ENCODE data around the gene PARP1.

PARP1 gene

DNA sequence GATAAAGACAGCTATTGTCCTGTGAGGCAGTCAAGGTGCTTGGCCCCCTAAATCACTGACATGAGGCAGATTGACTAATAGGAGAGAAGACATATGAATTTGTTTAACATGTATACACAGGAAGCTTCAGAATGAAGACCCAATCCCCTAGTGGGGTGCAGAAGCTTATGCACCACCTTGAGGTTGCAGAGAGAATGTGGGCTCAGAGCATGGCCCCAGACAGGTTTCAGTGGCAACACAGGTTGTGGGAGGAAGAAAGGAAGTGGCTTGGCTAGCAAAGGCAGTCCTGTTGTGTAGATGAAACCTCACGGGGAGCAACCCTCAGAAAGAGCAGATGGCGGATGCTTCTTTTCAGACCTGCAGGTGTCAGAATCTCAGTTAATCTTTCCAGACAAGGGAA is 37.0 kb upstream of the PARP1 start:
- TF ChIP-seq, protein P1, sequence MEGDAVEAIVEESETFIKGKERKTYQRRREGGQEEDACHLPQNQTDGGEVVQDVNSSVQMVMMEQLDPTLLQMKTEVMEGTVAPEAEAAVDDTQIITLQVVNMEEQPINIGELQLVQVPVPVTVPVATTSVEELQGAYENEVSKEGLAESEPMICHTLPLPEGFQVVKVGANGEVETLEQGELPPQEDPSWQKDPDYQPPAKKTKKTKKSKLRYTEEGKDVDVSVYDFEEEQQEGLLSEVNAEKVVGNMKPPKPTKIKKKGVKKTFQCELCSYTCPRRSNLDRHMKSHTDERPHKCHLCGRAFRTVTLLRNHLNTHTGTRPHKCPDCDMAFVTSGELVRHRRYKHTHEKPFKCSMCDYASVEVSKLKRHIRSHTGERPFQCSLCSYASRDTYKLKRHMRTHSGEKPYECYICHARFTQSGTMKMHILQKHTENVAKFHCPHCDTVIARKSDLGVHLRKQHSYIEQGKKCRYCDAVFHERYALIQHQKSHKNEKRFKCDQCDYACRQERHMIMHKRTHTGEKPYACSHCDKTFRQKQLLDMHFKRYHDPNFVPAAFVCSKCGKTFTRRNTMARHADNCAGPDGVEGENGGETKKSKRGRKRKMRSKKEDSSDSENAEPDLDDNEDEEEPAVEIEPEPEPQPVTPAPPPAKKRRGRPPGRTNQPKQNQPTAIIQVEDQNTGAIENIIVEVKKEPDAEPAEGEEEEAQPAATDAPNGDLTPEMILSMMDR (IDR thresholded peaks at IDR 0.05; ENCODE audit: poor library complexity, severe bottlenecking) = no peak
- no peak overlapping the region for H3K4me3 ChIP-seq (ENCODE audit: severe bottlenecking)
- H3K9me3 ChIP-seq (ENCODE audit: severe bottlenecking) = no peaks in the 10 kb centered on the region
- no peaks in the 10 kb centered on the region for H3K4me1 ChIP-seq (ENCODE audit: insufficient read depth, poor library complexity, severe bottlenecking)
- H3K27ac ChIP-seq (ENCODE audit: poor library complexity, severe bottlenecking) = no peak overlapping the region
- H3K36me3 ChIP-seq (ENCODE audit: low read depth) = no peaks in the 10 kb centered on the region
- no peak for DNase-seq (ENCODE audit: low spot score)
- ATAC-seq (ENCODE audit: low read depth) = no peak
- no peaks in the 10 kb centered on the region for H3K27me3 ChIP-seq (ENCODE audit: insufficient read depth, poor library complexity, severe bottlenecking)

DNA sequence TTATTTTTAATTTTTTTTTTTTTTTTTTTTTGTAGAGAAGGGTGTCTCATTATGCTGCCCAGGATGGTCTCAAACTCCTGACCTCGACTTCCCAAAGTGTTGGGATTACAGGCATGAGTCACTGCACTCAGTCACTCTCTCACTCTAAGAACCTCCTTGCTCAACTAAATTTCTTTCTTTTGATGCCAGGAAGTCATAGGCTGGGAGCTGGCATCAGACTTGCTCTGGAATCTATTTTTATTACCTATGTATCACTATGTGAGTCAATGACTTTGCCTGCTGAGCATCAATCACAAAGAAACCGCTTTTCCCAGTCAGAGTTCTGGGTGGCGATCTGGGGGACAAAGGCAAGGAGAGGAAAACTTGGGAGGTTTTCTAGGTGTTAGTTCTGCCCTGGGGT is 35.5 kb upstream of the PARP1 start:
- Histone ChIP-seq H3K27ac (ENCODE audit: poor library complexity, severe bottlenecking) (no peak overlapping the region), H3K36me3 (ENCODE audit: low read depth) (no peaks in the 10 kb centered on the region), H3K4me1 (ENCODE audit: insufficient read depth, poor library complexity, severe bottlenecking) (no peaks in the 10 kb centered on the region), H3K27me3 (ENCODE audit: insufficient read depth, poor library complexity, severe bottlenecking) (no peaks in the 10 kb centered on the region), H3K9me3 (ENCODE audit: severe bottlenecking) (no peaks in the 10 kb centered on the region), H3K4me3 (ENCODE audit: severe bottlenecking) (no peak overlapping the region)
- no peak for DNase-seq (ENCODE audit: low spot score)
- TF ChIP-seq, protein P1 (IDR thresholded peaks at IDR 0.05; ENCODE audit: poor library complexity, severe bottlenecking) = no peak
- peak; percentile 88 for ATAC-seq (ENCODE audit: low read depth)

DNA sequence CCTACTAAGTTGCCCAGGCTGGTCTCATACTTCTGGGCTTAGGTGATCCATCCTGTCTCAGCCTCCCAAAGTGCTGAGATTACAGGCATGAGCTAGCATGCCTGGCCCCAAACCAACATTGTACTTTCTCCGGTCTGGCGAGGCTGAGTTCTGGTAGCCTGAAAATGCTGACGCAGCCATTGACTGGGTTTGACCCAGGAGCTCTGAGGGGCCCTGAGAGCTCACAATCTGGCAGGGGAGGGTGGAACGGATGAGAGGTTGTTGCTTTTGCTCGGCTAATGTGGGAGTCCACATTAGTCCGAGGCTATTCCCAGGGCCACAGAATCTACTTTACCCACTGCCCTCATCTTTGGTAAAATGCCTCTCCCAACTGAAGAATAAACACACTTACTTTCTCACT is 35.1 kb upstream of the PARP1 start:
- ATAC-seq (ENCODE audit: low read depth) = no peak
- no peak overlapping the region for H3K4me3 ChIP-seq (ENCODE audit: severe bottlenecking)
- DNase-seq (ENCODE audit: low spot score) = no peak
- no peaks in the 10 kb centered on the region for H3K36me3 ChIP-seq (ENCODE audit: low read depth)
- no peaks in the 10 kb centered on the region for H3K27me3 ChIP-seq (ENCODE audit: insufficient read depth, poor library complexity, severe bottlenecking)
- no peaks in the 10 kb centered on the region for H3K4me1 ChIP-seq (ENCODE audit: insufficient read depth, poor library complexity, severe bottlenecking)
- no peak overlapping the region for H3K27ac ChIP-seq (ENCODE audit: poor library complexity, severe bottlenecking)
- no peaks in the 10 kb centered on the region for H3K9me3 ChIP-seq (ENCODE audit: severe bottlenecking)
- TF ChIP-seq, protein P1 (IDR thresholded peaks at IDR 0.05; ENCODE audit: poor library complexity, severe bottlenecking) = no peak

DNA sequence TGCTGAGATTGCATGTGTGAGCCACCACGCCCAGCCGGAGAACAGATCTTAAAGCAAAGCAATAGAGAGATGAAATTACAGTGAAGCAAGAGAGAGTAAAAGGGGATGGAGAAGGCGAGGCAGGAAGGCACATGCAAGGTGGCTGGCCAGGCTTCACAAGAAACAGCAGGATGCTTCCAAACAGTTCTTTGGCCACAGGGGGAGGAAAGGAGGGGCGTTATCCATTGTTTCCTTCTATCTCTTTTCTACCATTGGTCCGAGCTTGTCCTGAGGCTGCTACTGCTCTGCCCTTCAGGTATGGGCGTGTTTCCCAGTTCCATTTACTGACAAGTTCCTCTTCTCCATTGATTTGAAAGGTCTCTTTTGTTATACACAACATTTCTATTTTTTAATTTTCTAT is 33.7 kb upstream of the PARP1 start:
- Histone ChIP-seq H3K9me3 (ENCODE audit: severe bottlenecking) (no peaks in the 10 kb centered on the region), H3K27me3 (ENCODE audit: insufficient read depth, poor library complexity, severe bottlenecking) (no peaks in the 10 kb centered on the region), H3K4me1 (ENCODE audit: insufficient read depth, poor library complexity, severe bottlenecking) (no peaks in the 10 kb centered on the region), H3K27ac (ENCODE audit: poor library complexity, severe bottlenecking) (no peak overlapping the region), H3K36me3 (ENCODE audit: low read depth) (no peaks in the 10 kb centered on the region), H3K4me3 (ENCODE audit: severe bottlenecking) (no peak overlapping the region)
- TF ChIP-seq, protein P1 (IDR thresholded peaks at IDR 0.05; ENCODE audit: poor library complexity, severe bottlenecking) = no peak
- ATAC-seq (ENCODE audit: low read depth) = no peak
- DNase-seq (ENCODE audit: low spot score) = no peak

DNA sequence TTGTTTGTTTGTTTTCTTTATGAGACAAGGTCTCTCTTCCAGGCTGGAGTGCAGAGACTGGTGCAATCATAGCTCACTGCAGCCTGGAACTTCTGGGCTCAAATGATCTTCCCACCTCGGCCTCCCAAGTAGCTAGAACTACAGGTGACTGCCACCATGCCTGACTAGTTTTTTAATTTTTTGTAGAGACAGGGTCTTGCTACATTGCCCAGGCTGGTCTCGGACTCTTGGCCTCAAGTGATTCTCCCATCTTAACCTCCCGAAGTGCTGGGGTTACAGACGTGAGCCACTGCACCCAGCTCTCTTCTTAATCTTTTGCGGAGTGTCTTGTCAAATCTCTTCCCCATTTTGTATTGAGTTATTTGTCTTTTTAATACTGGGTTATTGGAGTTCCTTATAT is 32.6 kb upstream of the PARP1 start:
- Histone ChIP-seq H3K27ac (ENCODE audit: poor library complexity, severe bottlenecking) (no peak overlapping the region), H3K27me3 (ENCODE audit: insufficient read depth, poor library complexity, severe bottlenecking) (no peaks in the 10 kb centered on the region), H3K9me3 (ENCODE audit: severe bottlenecking) (no peaks in the 10 kb centered on the region), H3K4me3 (ENCODE audit: severe bottlenecking) (no peak overlapping the region), H3K4me1 (ENCODE audit: insufficient read depth, poor library complexity, severe bottlenecking) (no peaks in the 10 kb centered on the region), H3K36me3 (ENCODE audit: low read depth) (no peaks in the 10 kb centered on the region)
- TF ChIP-seq, protein P1 (IDR thresholded peaks at IDR 0.05; ENCODE audit: poor library complexity, severe bottlenecking) = no peak
- DNase-seq (ENCODE audit: low spot score) (no peak), ATAC-seq (ENCODE audit: low read depth) (no peak)
